Breast epithelium (tissue), 3 donors: ENCODE measurements around the gene OR2T4.

Experiments
- CTCF ChIP-seq, 3 donors: fragments of 450-650 bp; IDR thresholded peaks; one replicate each; pipeline ENCODE4 v1.5.1; 2016 to 2017; ENCODE audit warnings: antibody characterized with exemption in 3 of 3, mild to moderate bottlenecking in 3 of 3, moderate library complexity in 3 of 3
- POLR2A ChIP-seq: fragments of 450-650 bp; IDR thresholded peaks from one replicate; pipeline ENCODE4 v1.6.1; 2016; ENCODE audit warnings: antibody characterized with exemption, mild to moderate bottlenecking, moderate library complexity
- POLR2AphosphoS5 ChIP-seq, 3 donors: sonication (generic); formaldehyde crosslinking; IDR thresholded peaks; one replicate each; pipeline ENCODE4 v1.6.1; 2017; ENCODE audit warnings: antibody characterized with exemption in 3 of 3

- no peak for TF ChIP-seq CTCF (IDR thresholded peaks at IDR 0.05)
- TF ChIP-seq POLR2AphosphoS5 (IDR thresholded peaks at IDR 0.05) = no peak
- TF ChIP-seq POLR2A = no peak
These were observed 41.3 kb downstream of the OR2T4 start, which contains the start of gene OR2T1 for GRCh38 chr1:248402748-248403147.
